ENCODE measurements around the gene NTM. TPM values are rescaled to one million over a fixed set of nuclear protein-coding genes. Genes with fewer than 3 reads are reported as not detected.

The NTM gene
- total RNA-seq, 6 donors from 2014 or later: 4.1 to 151 (median 115) TPM

DNA sequence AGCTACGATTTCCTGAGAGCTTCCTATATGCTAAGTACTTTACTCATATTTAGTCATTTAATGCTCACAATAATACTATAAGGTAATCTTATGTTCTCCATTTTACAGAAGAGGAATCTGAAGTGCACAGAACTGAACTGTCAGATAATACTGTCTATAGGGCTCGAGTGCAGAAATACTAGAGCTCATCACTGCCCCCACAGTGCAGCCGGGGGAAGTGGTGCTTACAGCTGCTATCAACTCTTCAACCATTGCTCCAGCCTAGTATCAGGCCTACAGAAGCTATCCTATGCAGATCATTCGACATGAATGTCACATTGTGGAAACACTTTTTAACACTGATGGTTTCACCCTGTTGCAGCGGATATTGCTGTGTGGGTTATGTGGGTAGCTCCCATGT, 929.9 kb downstream of the NTM start:
- TF ChIP-seq, protein P1, sequence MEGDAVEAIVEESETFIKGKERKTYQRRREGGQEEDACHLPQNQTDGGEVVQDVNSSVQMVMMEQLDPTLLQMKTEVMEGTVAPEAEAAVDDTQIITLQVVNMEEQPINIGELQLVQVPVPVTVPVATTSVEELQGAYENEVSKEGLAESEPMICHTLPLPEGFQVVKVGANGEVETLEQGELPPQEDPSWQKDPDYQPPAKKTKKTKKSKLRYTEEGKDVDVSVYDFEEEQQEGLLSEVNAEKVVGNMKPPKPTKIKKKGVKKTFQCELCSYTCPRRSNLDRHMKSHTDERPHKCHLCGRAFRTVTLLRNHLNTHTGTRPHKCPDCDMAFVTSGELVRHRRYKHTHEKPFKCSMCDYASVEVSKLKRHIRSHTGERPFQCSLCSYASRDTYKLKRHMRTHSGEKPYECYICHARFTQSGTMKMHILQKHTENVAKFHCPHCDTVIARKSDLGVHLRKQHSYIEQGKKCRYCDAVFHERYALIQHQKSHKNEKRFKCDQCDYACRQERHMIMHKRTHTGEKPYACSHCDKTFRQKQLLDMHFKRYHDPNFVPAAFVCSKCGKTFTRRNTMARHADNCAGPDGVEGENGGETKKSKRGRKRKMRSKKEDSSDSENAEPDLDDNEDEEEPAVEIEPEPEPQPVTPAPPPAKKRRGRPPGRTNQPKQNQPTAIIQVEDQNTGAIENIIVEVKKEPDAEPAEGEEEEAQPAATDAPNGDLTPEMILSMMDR (IDR thresholded peaks at IDR 0.05): no peak
- TF ChIP-seq EP300 (IDR thresholded peaks at IDR 0.05) (no peak), POLR2A (IDR thresholded peaks at IDR 0.05) (no peak)
- Histone ChIP-seq H3K27ac (no peak overlapping the region), H3K27me3 (no peaks in the 10 kb centered on the region), H3K4me3 (no peak overlapping the region), H3K36me3 (no peaks in the 10 kb centered on the region), H3K9me3 (no peaks in the 10 kb centered on the region), H3K4me1 (no peaks in the 10 kb centered on the region)
- no peak for ATAC-seq (ENCODE audit: low FRiP score in 2 of 2)
- DNase-seq: no peak
- WGBS, 2 donors: 69 to 71% methylated on average over 5 of the region's 5 CpGs

DNA sequence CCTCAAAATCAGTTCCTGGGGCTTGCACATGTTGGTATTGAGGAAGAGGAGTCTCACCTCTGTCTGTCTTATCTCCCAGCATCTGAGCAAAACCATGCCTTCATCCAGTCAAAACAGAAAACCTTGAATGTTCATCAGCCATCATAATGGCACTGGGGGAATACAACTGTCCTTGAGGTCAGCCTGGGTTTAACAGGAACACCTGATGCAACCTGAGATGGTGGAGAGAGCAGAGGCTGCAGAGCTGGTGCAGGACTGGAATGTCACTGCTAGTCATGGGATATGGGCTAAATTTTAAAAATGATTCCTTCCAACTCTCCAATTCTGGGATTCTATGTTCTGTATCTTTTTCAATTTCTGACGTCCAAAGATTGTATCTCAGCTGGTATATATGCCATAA, 931.0 kb downstream of the NTM start:
- H3K27me3 ChIP-seq: no peaks in the 10 kb centered on the region
- TF ChIP-seq, protein P1 (IDR thresholded peaks at IDR 0.05): no peak
- TF ChIP-seq POLR2A (IDR thresholded peaks at IDR 0.05): no peak
- TF ChIP-seq POLR2AphosphoS5 (IDR thresholded peaks at IDR 0.05): no peak
- no peak for TF ChIP-seq EP300 (IDR thresholded peaks at IDR 0.05)
- DNase-seq (no peak), ATAC-seq (ENCODE audit: low FRiP score in 2 of 2) (no peak)
- no peak overlapping the region for H3K27ac ChIP-seq
- H3K9me3 ChIP-seq: no peaks in the 10 kb centered on the region
- 65 to 72% methylated on average over 1 of the region's 1 CpG for WGBS, 2 donors
- H3K4me1 ChIP-seq: no peaks in the 10 kb centered on the region
- H3K36me3 ChIP-seq: no peaks in the 10 kb centered on the region
- no peak overlapping the region for H3K4me3 ChIP-seq

GRCh38 chr11:132301900-132302299, 931.5 kb downstream of the NTM start:
- Histone ChIP-seq H3K27ac (no peak overlapping the region), H3K4me3 (no peak overlapping the region), H3K27me3 (no peaks in the 10 kb centered on the region), H3K9me3 (no peaks in the 10 kb centered on the region), H3K4me1 (no peaks in the 10 kb centered on the region), H3K36me3 (no peaks in the 10 kb centered on the region)
- ATAC-seq (ENCODE audit: low FRiP score in 2 of 2): no peak
- TF ChIP-seq EP300 (IDR thresholded peaks at IDR 0.05) (no peak), POLR2AphosphoS5 (IDR thresholded peaks at IDR 0.05) (no peak), POLR2A (IDR thresholded peaks at IDR 0.05) (no peak)
- TF ChIP-seq, protein P1 (IDR thresholded peaks at IDR 0.05): no peak
- whole genome bisulfite sequencing, 2 donors: 83 to 93% methylated on average over 3 of the region's 3 CpGs
- no peak for DNase-seq

GRCh38 chr11:132307309-132308020, 937.0 kb downstream of the NTM start:
- DNase-seq: peak in 1 of 2 donors; percentile 59
- H3K4me3 ChIP-seq: no peak overlapping the region
- H3K36me3 ChIP-seq: no peaks in the 10 kb centered on the region
- TF ChIP-seq EP300 (IDR thresholded peaks at IDR 0.05) (no peak), POLR2AphosphoS5 (IDR thresholded peaks at IDR 0.05) (no peak), POLR2A (IDR thresholded peaks at IDR 0.05) (no peak)
- TF ChIP-seq, protein P1 (IDR thresholded peaks at IDR 0.05): no peak
- H3K27ac ChIP-seq: no peak overlapping the region
- no peaks in the 10 kb centered on the region for H3K4me1 ChIP-seq
- peak in 1 of 2 donors; percentile 34 for ATAC-seq (ENCODE audit: low FRiP score in 2 of 2)
- 81 to 88% methylated on average over 21 of the region's 21 CpGs for WGBS, 2 donors
- H3K9me3 ChIP-seq: no peaks in the 10 kb centered on the region
- H3K27me3 ChIP-seq: no peaks in the 10 kb centered on the region
